Esophagus muscularis mucosa (tissue), 4 donors: ENCODE results near the gene PI4K2B. TPM values are rescaled to one million over a fixed set of nuclear protein-coding genes. Genes with fewer than 3 reads are reported as not detected.
"Not testable (repeated sequence)": the region's sequence is repeated elsewhere in the genome, so short reads cannot be mapped to it uniquely, and the experiment has no call there.

Experiments
- DNase-seq: peaks from one replicate; pipeline ENCODE4 v3.0.0-alpha.2; 2017; ENCODE audit errors: extremely low spot score
- H3K27ac ChIP-seq, 4 donors: fragments of 200-600 bp; sonication (generic); replicated peaks in 1 of 4; 1 replicate in 3 of 4; 2 replicates in 1 of 4; pipeline ENCODE4 v1.5.1; 2016 to 2019; ENCODE audit warnings: mild to moderate bottlenecking in 1 of 4
- H3K27me3 ChIP-seq, 4 donors: fragments of 200-600 bp; sonication (generic); one replicate each; pipeline versions ENCODE4 v1.5.1 to v1.6.0; 2016 to 2019
- H3K36me3 ChIP-seq, 4 donors: fragments of 200-600 bp; sonication (generic); one replicate each; pipeline ENCODE4 v1.5.1; 2016 to 2019
- H3K4me1 ChIP-seq, 4 donors: fragments of 200-600 bp; sonication (generic); one replicate each; pipeline ENCODE4 v1.5.1; 2016 to 2019
- H3K4me3 ChIP-seq, 4 donors: fragments of 200-600 bp; sonication (generic); 1 replicate in 2 of 4; 2 replicates in 2 of 4; pipeline ENCODE4 v1.5.1; 2016 to 2019; ENCODE audit warnings: mild to moderate bottlenecking in 4 of 4, moderate library complexity in 1 of 4
- H3K9me3 ChIP-seq, 4 donors: fragments of 200-600 bp; sonication (generic); 1 replicate in 3 of 4; 2 replicates in 1 of 4; pipeline ENCODE4 v1.5.1; 2016 to 2019
- CTCF ChIP-seq, 3 experiments: fragments of 200-600 bp in 2 of 3; fragments of 450-650 bp in 1 of 3; sonication (generic) in 2 of 3; IDR thresholded peaks; one replicate each; pipeline ENCODE4 v1.5.1; 2017 to 2019; ENCODE audit warnings: antibody characterized with exemption in 3 of 3, mild to moderate bottlenecking in 2 of 3, moderate library complexity in 1 of 3
- EP300 ChIP-seq: sonication (generic); formaldehyde crosslinking; IDR thresholded peaks from one replicate; pipeline ENCODE4 v1.6.1; 2017; ENCODE audit warnings: antibody characterized with exemption
- POLR2A ChIP-seq: fragments of 450-650 bp; IDR thresholded peaks from one replicate; pipeline ENCODE4 v1.6.1; 2017; ENCODE audit warnings: antibody characterized with exemption, moderate library complexity, mild to moderate bottlenecking, low read depth
- POLR2AphosphoS5 ChIP-seq, 2 donors: sonication (generic); formaldehyde crosslinking; IDR thresholded peaks; one replicate each; pipeline ENCODE4 v1.6.1; 2017; ENCODE audit warnings: antibody characterized with exemption in 2 of 2
- WGBS: methylation state at CpG from one replicate; pipeline ENCODE4 v1.1.5; 2018; 5-methylcytosine and 5-hydroxymethylcytosine counted together
- intact Hi-C: fragments of 100-400 bp; cut with DNase I; formaldehyde crosslinking; loops from one replicate; pipeline ENCODE4 v1.15.1; 2023
- total RNA-seq, 4 donors: library from RNA; depleted of rRNA; stranded (reverse); fragments of >200 nt; gene quantifications; one replicate each; pipeline versions ENCODE4 v1.1.0 to v1.2.1, GENCODE V29; 2016

Gene PI4K2B
- total RNA-seq, 4 donors from 2014 or later = 9.0 to 16.2 (median 12.9) TPM

- whole genome bisulfite sequencing = 11% methylated on average over 27 of the region's 49 CpGs
- intact Hi-C loops = loop anchor here (5.0 kb wide), 2 partner anchors 72 to 78 kb away; partner anchors contain the start of genes SEPSECS and ZCCHC4
These were observed 847 bp downstream of the PI4K2B start for GRCh38 chr4:25234390-25235370.

GRCh38 chr4:25235401-25235800 is 1.6 kb downstream of the PI4K2B start:
- peaks cover 8 to 17% (median 14%) of the 10 kb centered on the region in 4 donors for H3K4me1 ChIP-seq
- DNase-seq = no peak
- peak overlapping the region; percentile 92 to 99 (median 98) for H3K27ac ChIP-seq
- no peaks in the 10 kb centered on the region for H3K36me3 ChIP-seq
- peaks cover 0 to 10% (median 5%) of the 10 kb centered on the region in 4 donors for H3K9me3 ChIP-seq
- peak overlapping the region; percentile 81 to 100 (median 96) for H3K4me3 ChIP-seq
- no peaks in the 10 kb centered on the region for H3K27me3 ChIP-seq
- WGBS = 68% methylated on average over 6 of the region's 6 CpGs
- intact Hi-C loops = no loop called here
- TF ChIP-seq POLR2A = no peak
- no peak for TF ChIP-seq CTCF (IDR thresholded peaks at IDR 0.05)
- TF ChIP-seq EP300 = no peak
- no peak for TF ChIP-seq POLR2AphosphoS5 (IDR thresholded peaks at IDR 0.05)

More at GRCh38 chr4:25234390-25235370, 847 bp downstream of the PI4K2B start:
- Histone ChIP-seq H3K4me1 (peaks cover 8 to 17% (median 14%) of the 10 kb centered on the region in 4 donors), H3K27ac (peak overlapping the region; percentile 92 to 99 (median 98)), H3K9me3 (peaks cover 0 to 10% (median 5%) of the 10 kb centered on the region in 4 donors), H3K4me3 (peak overlapping the region; percentile 81 to 100 (median 96)), H3K27me3 (no peaks in the 10 kb centered on the region), H3K36me3 (no peaks in the 10 kb centered on the region)
- DNase-seq = no peak
- TF ChIP-seq POLR2AphosphoS5 (IDR thresholded peaks at IDR 0.05) (peak in 1 of 2 donors; percentile 27), CTCF (IDR thresholded peaks at IDR 0.05) (peak in 2 of 3 experiments; percentile 37 to 58), POLR2A (no peak)

GRCh38 chr4:25236030-25236429 is 2.2 kb downstream of the PI4K2B start:
- 96% methylated on average over 2 of the region's 2 CpGs for WGBS
- DNase-seq, H3K36me3 ChIP-seq, intact Hi-C loops, H3K4me3 ChIP-seq, H3K27ac ChIP-seq, H3K27me3 ChIP-seq: not testable (repeated sequence)
- Histone ChIP-seq H3K4me1 (peaks cover 8 to 17% (median 14%) of the 10 kb centered on the region in 4 donors), H3K9me3 (peaks cover 0 to 10% (median 5%) of the 10 kb centered on the region in 4 donors)

GRCh38 chr4:25236971-25237370 is 3.1 kb downstream of the PI4K2B start:
- DNase-seq = no peak
- 93% methylated on average over 2 of the region's 2 CpGs for WGBS

More at GRCh38 chr4:25236971-25237370, 3.1 kb downstream of the PI4K2B start:
- no peaks in the 10 kb centered on the region for H3K27me3 ChIP-seq
- H3K27ac ChIP-seq = no peak overlapping the region
- intact Hi-C loops = no loop called here
- H3K9me3 ChIP-seq = peaks cover 0 to 10% (median 5%) of the 10 kb centered on the region in 4 donors
- peaks cover 8 to 17% (median 14%) of the 10 kb centered on the region in 4 donors for H3K4me1 ChIP-seq
- H3K36me3 ChIP-seq = no peaks in the 10 kb centered on the region
- no peak overlapping the region for H3K4me3 ChIP-seq
- TF ChIP-seq CTCF (IDR thresholded peaks at IDR 0.05) (no peak), EP300 (no peak), POLR2AphosphoS5 (IDR thresholded peaks at IDR 0.05) (no peak), POLR2A (no peak)
